GM19372 (cell line): ENCODE results near the gene CBX8.

Experiments
- ATAC-seq: cut with Tn5 transposase; IDR thresholded peaks from one replicate; pipeline ENCODE4 v1.9.1; 2021; ENCODE audit warnings: mild to moderate bottlenecking, low read depth, moderate library complexity; ENCODE audit not compliant: unreplicated experiment

Gene CBX8

DNA sequence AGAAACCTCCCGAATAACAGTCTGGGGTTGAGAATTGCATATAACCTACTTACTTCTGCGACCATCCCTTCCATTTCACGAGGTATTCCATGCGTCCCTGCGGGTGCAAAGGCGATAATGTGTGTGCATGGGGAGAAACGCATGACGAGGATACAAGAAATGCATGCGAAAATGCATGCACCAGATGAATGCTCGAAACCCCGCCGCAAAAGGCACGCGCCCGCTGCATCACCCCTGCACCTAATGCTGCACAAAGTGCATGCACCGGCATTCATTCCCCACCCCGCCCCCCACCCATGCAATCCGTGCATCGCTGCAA lies 474 bp downstream of the CBX8 start:
- no peak for ATAC-seq

DNA sequence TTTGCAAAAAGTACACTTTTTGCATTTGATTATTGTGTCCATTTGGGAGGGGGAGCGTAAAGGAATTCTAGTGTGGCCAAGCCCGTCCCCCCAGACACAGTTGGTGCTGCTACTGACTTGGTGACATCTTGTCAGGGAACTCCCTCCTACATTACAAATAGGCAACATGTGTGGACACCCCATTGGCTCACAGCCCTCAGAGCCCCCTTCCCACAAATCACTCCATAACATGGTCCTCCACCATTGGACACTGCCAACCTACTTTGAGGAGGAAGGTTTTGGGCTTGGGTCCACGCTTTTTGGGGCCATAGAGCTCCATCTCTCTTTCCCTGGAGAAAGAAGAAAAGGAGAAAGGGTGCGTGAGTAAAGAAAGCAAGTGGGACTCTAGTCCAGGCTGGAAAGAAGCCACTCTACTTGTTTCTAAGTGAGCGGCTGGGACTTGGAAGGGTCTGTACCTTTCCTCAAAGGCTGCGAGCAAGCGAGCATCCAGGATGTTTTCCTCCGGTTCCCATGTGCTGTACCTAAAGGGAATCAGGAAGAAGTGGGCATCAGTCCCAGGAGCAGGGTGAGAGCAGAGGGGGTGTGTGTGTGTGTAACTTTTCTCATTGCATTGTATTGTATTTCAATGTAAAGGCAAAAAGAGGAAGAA lies 958 bp downstream of the CBX8 start:
- ATAC-seq = no peak

DNA sequence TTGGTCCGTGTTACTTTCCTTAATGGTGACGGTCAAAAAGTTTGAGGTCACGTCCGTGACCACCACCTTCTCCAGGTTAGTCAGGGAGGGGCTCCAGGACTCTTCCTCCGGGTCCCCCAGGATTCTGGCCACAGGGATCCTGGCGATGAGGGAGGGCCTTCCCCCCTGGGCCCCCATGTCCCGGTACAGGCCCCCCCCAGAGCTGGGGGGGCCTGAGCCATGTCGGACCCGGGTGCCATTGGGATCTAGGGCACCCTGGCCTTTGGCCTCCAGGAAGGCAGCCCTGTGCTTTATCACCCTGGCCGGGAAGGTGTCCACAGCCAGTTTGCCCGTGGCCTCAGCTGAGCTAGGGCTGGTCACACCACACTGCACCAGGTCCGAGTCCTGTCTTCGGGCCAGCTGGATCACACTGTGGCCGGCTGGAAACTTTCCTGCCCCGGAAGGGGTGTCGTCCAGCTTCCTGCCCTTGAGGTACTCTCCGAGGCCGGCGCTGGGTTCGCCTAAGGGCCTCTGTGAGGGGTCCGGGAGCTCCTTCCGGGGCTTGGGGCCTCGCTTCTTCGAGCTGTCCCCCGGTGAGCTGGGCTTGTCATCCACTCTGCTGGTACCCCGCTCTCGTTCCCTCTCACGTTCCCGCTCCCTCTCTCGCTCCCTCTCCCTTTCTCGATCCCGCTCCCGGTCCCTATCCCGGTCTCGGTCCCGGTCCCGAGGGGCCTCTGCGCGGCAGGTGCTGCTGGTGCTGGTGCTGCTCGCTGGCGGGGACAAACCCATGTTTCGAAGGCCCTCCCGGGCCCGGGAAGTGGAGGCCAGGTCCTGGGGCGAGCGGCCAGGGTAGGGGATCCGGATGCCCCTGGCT lies 2.0 kb downstream of the CBX8 start:
- ATAC-seq = no peak

DNA sequence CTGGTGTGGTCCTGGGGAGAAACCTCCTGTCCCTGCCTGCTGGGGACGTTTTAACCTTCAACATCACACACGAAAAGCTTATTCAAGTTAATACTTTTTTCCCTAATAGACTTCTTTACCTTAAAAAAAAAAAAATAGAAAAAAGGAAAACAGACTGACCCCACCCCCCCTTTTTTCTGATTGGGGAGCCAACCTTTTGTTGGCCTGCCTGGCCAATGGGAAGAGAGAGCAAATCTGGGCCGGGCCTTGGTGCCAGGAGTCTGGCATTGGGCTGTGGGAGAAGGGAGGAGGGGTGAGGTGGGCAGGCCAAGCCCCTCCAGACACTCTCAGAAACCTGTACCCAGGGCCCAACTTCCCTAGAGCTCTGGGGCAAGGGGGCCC lies 3.0 kb downstream of the CBX8 start:
- no peak for ATAC-seq

DNA sequence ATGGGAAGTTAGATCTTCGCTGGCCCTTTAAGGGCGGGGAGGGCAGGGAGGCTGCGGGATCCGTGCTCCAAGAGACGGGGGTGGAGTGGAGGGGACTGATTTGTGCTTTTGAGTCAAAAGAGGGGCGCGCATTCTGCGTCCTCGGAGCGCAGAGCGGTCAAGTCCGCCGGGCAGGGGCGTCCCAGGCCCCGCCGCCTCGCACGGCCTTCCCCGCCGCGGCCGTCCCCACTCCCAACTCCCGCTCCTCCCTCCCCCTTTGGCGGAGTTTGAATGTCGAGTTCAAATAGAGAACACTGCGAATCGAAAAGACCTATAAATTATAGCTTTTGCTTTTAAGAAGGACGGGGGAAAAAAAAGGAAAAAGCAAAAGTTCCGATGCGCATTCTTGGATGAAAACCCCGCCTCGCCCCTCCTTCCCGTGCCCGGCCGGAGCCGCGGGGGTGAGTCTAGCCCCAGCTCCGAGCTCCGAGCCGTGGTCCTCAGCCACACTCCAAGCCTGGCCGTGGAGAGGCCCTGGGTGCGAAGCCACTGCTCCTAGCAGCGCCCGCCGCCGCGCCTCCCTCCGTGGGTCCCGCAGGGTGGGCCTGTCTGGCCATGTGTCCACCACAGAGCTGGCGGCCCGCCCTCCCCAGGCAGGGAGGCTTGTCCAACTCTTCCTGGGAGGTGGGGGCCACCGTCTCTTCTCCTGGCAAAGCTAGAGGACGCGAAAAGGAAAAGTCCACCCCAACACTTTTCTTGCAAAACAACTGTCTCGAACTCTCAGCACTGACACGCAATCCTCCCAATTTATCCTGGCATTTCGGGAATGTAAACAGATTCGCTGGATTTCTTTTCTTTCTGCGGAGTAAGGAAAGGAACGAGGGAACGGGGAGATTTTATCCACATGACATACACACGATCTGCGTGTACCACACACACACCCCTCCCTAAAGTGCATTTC lies 3.6 kb downstream of the CBX8 start:
- no peak for ATAC-seq

DNA sequence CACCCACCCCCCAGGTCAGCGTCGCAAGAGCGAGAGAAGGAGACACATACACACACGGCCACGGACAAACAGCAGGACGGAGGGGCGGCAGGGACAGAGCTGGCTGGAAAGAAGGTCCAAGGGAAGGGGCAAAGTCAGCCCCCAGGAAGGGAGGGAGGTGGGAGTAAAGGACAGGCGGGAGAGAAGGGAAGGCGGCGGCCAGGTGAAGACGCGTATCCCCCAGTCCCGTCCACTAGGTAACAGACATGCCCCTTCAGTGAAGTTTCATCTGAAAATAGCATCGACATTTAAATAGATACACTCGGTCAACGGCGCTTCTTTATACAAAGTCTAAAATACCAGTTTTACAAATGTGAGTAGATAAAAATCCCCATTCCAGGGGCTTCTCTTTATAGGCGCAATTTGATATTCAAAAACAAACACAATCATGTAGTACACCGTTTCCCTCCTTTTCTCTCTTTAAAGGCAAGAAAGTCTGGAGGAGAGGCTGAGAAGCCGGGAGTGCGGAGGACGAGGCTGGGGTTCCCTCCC lies 4.5 kb downstream of the CBX8 start:
- ATAC-seq = no peak

DNA sequence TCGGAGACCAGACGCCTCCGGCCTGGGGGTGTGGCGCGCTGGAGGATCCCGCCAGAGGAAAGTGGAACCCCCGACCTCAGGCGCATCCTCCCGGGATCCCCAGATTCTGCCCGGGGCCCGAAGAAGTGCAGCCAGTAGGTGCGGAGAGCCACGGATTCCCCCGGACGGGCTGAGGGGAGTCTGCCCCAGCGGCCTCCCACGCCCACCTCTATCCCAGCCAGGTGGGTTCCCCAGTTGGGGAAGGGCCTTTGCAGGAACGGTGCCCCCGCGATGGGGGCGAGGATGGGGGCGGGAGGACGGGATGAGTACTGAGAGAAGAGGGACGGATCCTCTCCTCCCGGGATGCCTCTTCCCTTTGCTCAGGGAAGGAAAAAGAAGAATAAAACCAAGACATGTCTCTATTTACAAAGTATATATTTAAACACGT lies 5.1 kb downstream of the CBX8 start:
- ATAC-seq = no peak

DNA sequence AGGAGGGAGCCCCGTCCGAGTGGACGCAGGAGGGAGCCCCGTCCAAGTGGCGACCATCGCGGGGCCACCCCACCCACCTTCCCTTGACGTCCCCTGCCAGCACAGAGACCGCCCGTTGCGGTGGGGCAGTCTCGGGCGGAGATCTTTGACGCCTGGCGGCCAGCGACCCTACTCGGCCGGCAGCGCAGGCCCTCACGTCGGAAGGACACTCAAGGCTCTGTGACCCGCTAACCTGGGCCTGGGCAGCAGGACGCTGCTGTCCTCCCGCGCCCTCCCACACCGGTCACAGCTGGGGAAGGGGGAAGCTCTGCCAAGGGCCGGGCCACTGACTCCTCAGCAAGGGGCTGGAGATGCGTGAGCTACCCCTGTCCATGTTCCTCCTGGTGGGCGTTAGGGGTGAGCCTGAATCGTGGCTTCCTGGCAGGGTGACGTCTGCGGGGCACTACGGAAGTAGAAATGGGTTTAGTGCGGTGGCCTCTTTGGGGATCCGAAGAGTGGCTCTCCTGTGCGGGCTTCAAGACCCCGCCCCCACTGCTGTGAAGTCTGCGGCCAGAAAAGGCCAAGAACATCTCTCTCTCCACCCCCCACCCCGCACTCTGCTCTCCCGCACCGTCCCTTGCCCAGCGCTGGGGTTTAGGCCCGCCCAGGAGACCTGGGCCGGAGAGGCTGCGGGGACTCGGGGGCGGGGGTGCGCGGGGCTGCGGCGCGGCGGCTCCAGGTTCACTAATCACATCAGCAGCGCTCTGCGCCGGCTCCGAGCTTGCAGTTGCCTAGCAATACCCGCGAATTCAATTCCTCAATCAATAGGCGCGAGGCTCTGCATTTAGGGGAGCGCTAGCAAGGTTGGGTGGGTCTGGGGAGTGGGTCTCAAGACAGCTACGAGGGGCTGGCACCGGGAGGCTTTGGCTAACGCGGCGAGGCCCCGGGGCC lies 5.8 kb downstream of the CBX8 start:
- ATAC-seq = no peak

DNA sequence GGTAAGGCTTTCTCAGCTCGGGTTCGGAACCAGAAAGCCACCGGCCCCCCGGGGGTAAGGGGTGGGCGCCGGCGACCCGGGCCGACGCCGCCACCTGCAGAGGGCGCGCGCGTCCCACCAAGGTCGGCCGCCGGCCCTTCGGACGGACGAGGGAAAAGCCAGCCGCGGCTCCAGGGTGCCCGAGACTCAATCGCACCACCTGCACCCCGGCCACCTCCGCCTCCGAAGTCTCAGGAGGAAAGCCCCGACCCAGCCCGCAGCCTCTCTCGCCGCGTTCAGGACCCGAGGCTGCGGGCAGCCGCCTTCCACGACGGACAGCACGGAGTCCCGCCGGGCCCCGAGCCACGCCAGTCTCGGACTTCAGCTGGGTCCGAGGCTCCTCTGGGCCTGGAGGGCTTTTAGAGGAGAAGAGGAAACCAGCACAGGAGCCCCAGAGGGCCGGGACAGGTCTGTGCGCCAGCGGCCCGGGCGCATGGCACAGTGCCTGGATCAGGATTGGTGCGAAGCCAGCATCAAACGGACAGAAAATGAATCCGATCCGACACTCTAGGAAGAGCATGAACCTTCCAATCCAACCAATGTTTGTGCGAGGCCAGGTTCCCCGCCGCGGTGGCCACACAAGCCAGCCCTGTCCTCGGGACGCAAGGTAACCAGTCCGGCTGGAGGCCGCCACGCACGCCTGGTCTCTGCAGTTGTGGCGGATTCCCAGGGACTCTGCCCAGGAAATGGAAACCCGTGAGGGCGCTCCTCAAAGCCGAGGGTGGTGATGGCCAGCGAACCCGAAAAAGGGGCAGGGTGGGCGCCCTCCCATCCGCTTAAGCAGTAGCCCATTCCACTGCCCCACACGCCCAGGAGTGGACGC lies 6.7 kb downstream of the CBX8 start:
- ATAC-seq = no peak

DNA sequence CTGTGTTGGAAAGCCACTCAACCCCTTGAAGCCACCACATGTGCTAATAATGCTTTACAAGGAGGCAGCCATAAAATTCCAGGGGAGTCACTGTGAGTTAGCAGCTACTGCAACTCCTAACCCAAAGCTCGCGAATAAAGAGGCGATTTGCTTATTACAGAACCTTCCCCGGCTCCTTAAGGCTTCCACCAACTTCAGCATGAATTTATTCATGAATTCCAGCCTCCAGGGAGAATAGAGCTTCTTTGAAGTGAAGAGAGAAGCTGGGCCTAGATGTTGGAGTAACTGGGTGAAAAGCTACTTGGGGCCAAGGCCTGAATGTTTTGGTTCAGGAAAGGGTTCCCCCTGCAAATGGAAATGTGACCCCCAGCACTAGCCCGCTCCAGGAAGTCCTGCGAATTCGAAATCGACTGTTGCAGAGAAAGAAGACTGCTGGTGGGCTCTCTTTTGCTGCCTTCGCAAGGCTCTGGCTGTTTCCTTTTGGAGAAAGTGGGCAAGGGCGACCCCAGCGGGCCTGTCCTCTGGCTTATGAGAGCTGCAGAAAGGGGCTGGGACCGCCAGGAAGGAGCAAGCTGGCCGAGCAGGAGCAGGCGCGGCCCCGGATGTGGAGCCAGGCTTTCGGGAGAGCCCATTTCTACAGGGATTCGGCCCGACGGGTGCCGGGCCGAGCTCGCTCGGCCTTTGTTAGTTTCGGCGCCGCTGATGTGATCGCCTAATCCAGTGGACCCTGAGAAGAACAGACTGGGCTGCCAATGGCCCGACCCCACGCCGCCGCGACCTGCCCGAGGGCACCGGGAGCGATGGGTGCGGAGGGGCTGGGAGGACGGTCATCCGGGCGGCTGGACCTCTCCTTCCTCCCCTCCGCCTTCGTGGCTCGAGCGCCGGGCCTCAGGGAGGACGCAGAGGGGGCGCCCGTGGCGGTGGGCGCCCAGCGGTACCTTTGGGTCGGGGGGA lies 7.6 kb downstream of the CBX8 start:
- ATAC-seq = no peak

DNA sequence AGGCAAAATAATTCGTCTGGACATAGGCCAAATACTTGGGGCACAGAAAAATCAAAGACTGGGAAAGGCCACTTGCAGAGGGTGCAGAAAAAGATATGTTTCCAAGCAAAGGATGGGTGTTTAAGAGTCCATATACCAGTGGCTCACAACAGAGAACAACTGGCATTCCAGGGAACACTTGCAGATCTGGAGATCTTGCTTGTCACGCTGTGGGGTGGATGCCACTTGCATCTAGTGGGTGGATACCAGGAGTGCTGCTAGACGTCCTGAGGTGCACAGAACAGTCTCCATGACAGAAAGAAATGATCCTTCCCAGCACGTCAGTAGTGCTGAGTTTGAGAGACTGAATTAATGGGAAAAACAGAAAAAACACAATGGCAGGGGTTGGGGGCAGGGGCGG lies 8.4 kb downstream of the CBX8 start:
- ATAC-seq = no peak

DNA sequence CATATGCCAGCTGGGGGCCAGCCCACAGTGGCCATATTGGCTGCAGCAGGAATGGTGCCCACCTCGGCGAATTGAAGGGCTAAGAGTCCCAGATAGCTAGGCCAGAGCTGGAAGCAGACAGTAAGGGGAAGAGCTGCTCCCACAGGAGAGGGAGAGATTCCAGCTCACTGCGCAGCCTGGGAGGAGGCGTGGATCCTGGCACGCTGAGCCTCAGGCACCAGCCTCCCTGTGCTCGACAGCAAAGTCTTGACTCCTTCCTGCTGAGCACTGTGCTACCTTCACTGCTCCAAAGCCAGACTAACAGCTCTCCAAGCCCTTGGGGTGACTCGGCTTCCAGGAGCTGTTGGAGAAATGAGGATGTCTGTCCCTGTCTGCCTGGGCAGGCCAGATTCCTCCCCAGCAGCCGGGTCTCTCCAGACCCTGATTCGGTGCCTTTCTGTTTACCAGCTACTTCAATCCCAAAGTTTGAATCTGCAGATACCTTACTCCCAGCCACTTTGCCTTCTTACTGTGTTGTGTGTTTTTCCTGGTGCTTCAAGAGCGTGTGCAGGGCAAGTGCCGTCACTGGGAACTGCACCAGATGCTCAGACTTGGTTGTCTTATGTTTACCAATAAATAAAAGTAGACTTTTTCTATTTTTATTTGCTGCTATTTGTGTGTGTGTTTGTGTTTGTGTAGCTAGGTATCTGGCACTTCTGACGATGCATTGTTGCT lies 9.8 kb downstream of the CBX8 start:
- ATAC-seq = no peak

DNA sequence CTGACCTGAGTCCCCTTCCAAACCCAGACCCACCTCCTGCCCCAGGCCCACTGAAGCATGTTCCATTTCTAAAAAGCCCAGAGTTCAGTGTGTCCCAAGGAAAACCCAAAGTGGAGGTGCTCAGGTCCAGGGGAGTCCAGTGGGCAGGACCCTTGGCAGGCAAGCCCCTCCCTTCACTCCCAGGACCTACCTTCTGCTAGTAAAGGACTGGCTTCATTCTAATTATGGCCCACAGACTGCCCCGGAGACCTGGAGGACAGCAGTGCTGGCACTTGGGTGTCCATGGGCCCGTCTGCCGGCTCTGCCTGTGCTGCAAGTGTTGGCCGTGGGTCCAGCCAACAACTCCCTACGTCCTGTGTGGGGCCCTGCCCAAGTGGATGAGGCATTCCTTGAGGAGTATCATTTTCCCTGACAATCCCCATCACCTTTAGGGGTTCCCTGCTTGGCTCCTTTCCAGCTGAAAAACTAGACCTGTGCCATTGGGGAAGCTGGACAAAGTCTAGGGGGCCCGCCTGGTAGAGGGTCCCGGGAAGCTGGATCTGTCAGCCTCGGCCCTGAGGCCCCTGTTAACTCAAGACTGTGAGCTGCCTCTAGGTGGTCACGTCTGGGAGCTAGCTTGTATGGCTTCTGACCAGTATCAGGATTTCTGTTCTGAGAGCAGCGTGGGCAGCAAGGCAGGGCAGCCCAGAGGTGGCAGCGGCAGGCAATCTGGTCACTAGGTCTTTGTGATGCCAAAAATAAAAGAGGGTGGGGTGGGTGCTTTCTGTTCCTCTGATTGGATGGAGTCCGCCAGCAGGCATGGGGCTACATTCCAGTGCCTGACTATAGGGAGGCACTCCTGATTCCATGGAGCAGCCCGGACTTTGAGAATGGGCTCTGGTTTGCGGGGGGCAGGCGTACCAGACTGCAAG lies 10.7 kb downstream of the CBX8 start:
- ATAC-seq = no peak

DNA sequence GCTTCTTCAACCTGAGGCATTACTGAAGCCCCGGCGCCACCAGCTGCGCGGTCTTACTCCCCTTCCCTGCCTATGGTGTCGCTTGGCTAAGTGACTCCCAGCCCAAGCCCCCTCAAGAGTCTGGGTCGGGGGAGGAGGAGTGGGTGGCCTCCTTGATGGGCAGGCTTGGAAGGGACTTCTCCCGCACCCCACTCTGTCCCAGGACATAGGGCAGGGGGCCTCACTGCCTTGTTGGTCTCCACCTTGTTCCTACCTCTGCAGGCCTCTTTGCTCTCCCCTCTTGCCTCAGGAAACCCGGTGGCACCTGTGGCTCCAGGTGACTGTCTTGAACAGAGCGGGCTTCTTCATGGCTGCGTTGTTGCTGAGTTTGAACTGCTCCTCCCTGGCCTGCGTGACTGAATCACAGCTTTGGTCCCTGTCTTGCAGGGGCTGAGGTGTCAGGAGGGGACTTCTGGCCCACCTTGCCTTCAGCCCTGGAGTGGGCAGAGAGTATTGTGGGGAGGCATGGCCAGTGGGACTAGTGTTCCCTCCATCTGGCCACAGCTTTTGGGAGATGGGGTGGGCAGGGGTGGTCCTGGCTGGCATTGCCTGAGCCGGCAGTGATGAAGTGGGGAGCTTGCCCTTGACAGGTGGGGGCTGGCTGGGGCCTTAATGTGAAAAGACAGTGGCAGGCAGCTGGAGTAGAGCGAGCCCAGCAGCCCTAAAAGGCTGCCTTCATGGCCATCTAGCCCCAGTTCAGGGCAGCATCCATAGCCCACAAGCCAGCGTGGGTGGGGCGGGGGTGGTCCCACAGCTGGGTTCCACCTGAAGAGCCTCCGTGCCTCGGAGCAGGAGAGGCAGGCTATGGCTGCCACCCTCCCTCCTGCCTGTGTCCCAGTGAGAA lies 11.6 kb downstream of the CBX8 start:
- no peak for ATAC-seq

DNA sequence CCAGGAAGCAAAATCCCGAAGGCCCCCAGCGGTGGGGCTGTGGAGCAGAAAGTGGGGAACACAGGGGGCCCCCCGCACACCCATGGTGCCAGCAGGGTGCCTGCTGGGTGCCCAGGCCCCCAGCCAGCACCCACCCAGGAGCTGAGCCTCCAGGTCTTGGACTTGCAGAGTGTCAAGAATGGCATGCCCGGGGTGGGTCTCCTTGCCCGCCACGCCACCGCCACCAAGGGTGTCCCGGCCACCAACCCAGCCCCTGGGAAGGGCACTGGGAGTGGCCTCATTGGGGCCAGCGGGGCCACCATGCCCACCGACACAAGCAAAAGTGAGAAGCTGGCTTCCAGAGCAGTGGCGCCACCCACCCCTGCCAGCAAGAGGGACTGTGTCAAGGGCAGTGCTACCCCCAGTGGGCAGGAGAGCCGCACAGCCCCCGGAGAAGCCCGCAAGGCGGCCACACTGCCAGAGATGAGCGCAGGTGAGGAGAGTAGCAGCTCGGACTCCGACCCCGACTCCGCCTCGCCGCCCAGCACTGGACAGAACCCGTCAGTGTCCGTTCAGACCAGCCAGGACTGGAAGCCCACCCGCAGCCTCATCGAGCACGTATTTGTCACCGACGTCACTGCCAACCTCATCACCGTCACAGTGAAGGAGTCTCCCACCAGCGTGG lies 12.4 kb downstream of the CBX8 start:
- ATAC-seq = no peak
